Activated CD4-positive, CD25-positive, alpha-beta regulatory T cell treated with anti-CD3 and anti-CD28 coated beads, Interleukin-2, amount 50 U/mL, for 72 hours (primary cell): ENCODE data around the gene INO80.

Experiments
- DNase-seq: peaks from one replicate; pipeline ENCODE4 v3.0.0; 2021

Gene INO80

DNA sequence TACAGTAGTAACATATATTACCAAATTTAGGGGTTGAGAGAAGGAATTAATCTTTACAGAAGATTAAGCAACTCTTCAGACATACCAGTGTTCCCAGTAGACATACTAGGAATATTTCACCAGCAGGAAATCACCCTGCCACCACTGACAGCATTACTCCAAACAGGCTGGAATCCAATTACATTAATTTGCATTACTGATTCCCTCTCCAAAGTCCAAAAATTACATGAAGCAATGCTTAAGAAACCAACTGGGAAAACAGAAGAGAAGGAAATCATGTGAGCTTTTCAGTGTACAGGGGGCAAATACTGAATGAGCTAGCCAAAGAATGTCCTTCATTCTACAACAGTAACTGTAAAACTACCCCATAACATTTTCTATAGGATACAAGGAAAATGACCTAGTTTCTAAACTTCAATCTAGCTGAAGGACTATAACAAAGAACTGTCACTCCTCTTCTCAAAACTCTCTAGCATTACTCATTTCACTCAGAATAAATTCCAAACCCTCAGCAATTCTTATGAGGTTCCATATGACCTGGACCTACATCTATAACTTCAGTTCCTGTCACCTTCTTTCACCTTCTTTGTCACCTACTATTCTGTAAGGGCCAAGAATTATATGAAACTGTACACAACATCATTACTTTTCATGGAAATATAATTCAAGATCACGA, 72.7 kb downstream of the INO80 start:
- no peak for DNase-seq

DNA sequence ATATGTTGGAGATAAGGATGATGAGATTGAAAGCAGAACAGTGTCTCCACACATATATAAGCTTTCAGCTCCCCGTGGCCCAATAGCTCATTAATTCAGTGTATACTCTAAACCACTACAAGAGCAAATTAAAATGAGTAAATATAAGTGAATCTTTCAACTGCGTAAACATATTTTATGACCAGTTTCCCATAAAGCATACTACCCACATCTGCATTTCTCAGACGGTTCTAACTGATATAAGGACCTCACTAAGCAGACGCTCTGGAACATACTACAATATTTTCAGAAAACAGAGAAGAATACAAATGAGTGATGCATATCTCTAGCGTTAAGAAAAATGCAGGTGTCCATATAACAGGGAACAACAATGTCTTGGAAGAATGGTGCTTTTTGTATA, 73.2 kb downstream of the INO80 start:
- DNase-seq, result no peak

DNA sequence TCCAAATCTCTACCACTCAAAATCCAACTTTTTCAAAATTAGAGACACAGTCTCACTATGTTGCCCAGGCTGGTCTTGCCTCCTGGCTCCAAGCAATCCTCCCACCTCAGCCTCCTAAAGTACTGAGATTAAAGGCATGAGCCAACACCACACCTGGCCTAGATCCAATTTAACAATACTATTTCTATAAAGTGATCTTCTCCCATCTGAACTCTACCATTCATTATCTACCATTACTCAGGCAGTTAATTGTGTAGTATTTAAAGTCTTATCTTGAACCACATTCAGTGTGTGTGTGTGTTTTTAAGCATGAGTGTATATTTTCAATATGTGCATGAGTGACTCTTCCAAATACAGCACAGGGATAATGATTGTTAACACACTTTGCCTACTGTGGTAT, 77.0 kb downstream of the INO80 start:
- no peak for DNase-seq

DNA sequence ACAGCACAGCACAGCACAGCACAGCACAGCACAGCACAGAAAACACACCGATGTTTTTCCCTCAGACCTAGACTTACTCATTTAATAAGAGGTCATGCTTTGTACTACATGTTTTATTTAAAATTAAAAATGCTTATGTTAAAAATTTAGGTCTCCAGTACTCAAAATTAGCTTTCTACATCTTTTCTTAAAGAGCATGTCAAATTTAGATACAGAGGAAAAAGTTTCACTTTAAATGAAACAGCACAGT, 84.1 kb downstream of the INO80 start:
- DNase-seq, result no peak

DNA sequence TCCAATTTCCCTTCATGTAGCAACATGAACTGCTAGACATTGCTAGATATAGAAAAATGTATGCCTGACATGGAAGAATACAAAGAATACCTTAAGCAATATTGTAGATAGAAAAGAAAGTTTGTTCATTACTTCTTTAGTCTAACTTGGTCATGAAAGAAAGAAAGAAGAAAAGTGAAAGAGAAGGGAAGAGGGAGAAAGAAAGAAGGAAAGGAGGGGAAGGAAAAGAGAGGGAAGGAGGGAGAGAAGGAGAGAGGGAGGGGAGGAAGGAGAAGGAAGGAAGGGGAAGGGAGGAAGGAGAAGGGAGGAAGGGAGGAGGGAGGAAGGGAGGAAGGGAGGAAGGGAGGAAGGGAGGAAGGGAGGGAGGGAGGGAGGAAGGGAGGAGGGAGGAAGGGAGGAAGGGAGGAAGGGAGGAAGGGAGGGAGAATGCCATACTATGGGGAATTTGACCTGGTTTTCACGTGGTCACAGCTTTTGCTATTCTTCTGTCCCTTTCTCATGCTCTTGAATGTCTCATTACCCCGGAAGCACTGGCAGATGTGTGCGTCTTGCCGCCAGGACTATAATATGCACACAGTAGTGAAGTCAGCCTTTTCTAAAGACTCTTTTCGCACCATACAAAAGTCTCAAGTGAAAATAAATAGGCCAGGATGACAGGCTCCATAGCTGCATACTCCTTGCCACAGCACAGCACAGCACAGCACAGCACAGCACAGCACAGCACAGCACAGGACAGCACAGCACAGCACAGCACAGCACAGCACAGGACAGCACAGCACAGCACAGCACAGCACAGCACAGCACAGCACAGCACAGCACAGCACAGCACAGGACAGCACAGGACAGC, 84.6 kb downstream of the INO80 start:
- no peak for DNase-seq

DNA sequence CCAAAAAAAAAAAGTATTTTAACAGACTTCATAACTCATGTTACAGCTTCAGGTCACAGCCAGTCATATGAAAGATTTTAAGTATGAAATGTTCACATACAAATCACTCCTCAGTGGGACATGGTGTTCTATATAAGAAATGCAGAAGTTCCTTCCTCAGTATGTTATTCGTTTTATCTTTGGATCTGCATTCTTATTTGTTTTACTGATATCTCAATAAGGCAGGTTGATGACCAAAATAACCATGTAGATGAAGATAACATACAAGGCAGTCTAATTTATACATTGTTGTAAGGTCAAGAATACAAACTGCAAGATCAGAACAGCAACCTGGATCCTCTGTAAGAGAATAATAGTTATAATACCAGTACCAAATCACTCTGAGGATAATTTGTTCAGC, 87.2 kb downstream of the INO80 start:
- DNase-seq, result no peak

DNA sequence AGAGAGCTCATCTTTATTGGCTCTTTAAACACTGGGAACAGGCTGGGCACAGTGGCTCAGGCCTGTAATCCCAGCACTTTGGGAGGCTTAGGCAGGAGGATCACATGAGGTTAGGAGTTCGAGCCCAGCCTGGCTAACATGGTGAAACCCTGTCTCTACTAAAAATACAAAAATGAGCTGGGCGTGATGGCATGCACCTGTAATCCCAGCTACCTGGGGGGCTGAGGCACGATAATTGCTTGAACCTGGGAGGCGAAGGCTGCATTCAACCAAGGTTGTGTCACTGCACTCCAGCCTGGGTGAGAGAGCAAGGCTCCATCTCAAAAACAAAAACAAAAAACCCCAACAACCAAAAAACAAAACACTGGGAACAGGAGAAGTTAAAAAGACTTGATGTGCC, 90.7 kb downstream of the INO80 start:
- no peak for DNase-seq

DNA sequence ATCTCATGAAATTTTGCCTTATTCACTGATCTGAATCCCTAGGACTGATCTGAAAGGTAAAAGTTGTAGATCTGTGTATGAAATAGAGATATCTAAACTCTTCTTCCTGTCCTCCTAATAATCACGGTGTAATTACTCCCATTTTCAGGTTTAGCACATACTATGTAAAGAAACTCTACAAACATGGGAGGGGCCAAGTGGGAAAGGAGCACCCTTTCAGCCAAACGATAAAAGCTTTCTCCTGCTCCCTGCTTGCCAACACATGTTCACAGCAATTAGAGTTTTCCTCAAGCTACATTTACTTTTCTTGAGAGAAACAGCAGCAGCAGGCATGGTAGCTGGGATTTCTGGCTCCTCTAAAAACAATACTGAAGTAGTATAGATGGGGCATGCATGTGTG, 91.2 kb downstream of the INO80 start:
- no peak for DNase-seq

DNA sequence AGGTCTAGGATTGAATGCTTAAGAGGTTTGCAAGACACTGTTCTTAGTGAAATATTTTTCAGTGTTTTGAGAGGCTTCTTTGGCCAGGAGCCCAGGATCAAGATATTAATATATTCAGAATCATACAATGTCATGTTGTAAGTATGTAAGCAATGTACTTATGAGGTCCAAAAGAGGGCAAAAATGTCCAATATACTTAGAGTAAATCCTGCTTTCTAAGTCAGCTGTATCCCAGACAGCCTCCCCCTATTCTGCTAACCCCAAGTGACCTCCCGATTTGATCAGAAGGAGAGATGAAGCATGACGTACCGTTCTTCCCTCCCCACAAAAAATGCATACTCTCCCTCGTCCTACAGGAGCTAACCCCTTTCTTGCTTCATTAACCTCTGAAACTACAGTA, 91.9 kb downstream of the INO80 start:
- DNase-seq, result no peak

DNA sequence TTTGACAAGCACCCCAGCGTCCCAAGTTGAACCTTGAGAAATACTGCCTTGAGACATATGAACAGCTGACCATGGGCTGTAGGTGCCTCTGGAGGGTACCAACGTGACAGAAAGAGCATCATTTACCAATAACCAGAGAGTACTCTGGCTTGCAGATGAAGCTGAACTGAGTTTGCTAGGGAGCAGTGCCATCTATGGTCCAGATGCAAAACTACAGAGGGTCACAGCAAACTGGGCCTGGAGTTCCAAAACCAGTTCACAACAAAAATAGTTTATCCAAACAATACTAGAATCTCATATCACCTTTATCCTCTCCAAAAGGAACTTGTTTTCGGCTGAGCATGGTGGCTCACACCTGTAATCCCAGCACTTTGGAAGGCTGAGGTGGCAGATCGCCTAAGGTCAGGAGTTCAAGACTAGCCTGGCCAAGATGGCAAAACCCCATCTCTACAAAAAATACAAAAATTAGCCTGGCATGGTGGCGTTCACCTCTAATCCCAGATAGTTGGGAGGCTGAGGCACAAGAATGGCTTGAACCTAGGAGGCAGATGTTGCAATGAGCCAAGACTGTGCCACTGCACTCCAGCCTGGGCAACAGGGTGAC, 93.5 kb downstream of the INO80 start:
- no peak for DNase-seq

DNA sequence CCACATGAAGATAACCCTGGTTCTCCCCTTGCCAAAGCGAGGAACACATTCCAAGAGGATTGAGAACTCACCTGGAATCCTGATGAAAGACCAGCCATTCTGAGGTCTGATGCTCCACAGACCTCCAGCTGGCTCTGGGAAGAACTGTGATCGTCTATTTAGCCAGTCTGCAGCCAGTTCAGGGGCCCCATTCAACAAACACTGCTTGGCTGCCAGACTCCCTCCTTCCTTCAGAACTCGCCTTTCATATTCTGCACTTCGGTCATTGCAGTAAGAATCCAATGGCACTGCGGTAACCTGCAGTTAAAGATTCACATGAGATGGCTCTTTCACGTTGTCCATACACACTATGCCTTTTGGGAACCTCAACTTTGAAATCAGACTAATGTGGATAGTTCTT, 95.3 kb downstream of the INO80 start:
- DNase-seq, result no peak

DNA sequence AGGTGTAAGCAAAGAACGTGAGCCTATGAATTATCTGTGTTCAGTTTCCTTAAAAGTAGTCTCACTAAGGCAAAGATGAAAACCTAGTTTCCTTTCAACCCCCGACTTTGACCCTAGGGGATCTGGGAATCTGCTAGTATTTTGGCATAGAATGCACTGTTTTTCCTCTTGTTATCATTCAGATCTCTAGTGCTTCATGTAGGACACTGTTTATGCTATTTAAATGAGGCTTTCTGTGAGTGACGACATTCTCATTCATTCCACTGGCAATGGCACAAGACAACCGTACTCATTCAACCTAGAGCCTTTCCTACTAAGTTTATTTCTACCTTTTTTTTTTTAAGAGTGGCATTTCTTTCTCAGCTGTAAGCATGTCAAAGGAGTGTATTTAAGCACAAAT, 95.8 kb downstream of the INO80 start:
- no peak for DNase-seq

DNA sequence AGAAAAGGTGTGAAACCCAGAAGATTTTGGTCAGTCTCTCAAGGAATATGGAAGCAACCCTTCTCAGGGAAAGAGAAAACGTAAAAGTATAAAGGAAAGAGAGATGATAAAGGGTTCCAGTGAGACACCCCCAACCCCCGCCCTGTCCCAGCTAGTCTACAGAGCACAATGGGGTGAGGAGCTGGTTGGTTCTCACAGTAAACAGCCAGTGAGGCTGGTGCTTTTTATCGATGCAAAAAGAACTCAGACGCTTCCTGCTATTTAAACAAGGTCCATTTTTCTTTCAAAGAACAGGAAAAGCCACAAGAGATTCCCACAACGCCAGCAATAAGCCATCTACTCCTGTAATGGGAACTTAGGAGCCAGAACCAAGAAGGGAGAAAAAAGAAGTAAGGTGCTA, 96.9 kb downstream of the INO80 start:
- no peak for DNase-seq

DNA sequence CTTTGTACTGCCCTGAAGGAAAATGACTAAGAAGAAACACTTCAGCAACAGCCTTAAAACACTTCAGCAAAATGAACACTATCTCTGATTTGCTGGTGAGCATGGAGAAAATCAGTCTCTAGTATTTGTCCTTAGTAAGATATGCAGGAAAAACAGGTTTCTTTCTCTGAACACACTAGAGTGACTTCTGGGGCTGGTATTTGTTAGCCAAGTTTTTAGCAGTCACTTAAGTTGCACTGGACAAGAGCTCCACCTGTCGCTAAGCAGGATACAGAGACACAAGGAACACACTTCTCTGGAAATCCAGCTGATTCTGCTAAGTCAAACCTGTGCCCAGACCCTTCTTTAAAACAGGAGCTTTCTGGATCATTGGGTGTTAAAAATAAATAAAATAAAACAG, 97.5 kb downstream of the INO80 start:
- DNase-seq, result no peak

DNA sequence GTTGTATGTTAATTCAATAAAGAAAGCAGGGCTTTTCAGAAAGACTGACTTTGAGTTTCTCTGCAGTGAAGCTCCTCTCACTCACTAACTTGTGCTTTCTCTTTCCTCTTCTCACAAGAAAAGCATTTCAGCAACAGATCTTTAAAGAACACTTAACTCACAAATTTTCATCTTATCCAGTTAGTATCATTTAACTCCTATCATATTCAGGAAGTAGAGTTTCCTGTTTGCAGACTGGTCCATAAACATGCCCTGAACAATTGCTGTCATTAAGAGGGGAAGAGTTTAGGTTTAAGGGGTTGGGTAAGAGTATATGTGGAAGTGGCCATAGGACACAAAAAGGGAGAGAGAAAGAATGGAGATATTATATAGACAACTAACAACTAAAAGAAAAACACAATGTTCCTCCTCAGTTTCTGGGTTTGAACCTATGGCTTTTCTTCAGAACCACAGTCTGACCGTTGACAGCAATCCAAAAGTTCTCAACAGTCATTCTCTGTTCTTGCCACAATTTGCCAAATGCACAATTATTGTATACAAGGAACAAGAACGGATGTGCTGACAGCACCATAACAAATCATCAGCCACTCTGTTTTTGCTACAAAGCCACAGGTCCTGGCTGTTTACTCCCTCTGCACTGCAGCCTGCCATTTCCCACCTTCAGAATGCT, 98.9 kb downstream of the INO80 start:
- DNase-seq, result no peak

DNA sequence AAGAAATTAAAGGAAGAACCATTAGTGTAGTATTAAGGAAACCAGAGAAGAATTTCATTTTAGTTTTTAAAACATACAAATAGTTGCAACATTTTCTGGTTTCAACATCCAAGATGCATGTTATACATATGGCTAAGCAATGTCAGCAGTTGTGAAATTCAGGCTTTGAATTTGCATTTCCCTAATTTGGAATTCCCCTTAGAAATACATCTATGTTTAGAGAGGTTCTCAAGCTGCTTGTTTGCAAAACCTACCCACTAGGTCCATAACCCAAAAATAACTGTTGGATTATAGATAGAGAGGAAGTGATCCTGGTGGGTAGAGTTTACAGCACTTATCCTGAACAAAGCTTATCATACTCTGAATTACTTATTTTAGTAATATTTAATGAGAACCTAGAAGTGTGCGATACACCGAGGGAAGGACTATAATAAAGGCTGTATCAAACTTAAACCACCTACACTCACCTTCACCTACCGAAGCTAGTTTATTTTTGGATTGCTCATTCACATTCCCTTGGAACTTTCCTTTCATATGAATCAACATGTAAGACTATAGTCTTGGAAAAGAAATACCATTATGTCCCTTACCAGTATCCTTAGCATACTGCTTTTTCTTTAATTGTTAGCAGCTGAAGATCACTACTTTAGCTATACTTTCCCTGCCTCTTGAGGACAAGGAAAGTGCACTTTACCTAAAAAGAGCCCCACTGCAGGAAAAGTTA, 102.2 kb downstream of the INO80 start:
- no peak for DNase-seq

DNA sequence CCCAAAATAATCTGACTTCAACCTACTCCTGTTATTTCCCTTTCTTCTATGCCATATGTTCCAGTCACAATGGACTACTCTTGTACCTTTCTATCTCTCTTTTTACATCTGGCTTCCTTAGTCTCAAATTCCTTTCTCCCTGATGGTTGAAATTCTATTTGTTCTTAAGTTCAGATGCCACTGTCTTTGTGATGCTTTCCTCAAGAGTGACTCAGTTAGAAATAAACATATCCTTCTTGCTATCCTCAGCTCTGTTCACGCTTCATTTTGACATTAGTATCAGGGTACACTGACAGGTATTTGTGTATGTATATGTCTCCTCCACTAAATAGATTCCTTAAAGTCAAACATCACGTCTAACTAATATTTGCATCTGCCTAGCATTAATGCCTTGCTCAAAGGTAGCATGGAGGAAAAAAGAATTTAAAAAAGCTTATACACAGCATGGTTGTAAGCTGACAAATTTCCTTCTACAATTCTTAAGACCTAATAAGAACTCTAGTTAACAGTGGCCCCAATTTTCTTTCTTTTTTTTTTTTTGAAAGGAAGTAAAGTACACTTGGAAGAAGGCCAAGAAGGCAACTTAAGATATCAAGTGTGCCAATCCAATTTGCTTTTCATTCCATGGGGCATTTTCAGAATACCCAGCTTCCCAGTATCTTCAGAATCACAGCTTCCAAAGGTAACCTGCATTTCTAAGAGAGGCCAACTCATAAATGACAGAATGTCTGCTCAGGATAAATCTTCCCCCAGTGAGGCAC, 104.8 kb downstream of the INO80 start:
- no peak for DNase-seq

DNA sequence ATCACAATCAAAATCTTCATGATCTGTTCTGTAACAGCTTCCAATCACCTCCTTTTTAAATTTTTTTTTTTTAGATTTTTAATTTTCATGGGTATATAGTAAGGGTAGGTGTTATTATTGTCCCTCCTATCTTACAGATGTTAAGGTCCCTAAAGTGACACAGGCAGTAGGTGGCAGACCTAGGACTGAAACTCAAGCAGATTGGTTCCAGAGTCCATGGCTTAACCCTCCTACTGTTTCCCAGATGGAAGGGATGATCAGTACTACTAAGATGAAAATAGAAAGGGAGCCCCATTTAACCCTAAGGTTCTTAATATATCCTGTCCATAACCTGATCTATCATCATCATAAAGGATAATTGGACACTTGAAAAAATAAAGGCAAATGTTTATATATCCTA, 105.7 kb downstream of the INO80 start:
- no peak for DNase-seq

DNA sequence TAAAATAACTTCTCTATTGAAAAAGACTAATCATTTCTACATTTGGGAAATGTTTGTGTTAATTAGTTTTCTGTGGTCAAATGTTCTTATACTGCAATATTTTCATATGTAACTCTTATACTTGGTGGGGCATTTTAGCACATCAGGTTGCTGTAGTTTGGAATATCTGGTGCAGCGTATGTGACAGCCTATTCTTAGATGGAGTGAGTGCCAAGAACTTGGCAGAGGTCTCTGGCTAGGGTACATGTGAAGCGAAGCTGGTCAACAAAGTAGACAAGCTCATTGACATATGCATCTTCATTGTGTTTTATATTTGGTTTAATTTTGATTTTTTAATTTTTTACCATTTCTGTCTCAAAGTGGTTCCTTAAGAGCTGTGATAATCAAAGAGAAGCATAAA, 109.6 kb downstream of the INO80 start:
- DNase-seq, result no peak

DNA sequence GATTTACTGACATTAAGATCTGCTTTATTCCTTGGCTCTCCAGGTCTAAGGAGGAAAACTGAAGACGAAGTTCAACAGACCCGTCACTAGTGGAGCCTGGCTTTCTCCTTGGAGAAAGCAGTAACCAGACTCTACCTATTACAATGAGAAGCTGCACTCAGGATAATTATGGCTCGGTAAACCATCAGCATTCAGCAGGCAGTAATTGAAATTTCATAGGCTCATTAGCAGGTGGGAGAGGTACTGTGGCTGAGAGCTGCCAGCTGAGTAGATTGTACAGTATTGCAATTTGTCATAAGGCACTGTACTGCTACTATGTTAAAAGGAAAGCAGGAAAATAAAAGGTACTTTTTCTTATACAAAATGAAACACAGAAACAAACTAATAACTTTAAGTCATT, 111.6 kb downstream of the INO80 start:
- no peak for DNase-seq

DNA sequence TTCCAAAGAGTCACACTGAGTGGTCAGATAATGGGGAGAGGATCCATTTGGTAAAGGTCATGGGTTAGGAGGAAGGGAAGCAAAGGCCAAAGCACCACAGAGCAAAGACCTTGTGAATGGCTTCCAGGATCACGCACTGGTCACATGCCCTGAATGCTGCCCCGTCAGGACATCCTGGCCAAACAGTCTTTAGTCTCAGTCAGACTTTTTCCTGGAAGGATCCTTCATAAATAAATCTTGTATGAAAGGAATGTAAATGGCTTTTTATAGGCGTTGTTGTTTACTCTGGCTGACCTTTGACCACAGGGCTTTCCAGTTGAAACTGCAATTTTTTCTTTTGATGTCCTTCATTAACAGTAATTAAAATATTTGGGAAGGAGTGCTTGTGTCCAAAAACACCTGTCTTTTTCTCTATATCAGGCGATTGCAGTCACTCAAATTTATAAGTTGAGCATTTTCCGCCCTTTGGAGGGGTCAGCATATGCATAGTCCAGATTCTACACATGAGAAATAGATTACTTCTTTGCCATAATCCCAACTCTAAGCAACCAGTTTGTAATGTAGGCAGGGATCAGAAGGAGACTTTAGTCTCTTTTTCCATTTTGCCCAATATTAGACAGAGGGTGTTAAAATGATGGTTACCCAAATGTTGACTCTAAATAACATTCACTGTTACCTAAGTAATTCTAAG, 114.4 kb downstream of the INO80 start:
- DNase-seq, result no peak

DNA sequence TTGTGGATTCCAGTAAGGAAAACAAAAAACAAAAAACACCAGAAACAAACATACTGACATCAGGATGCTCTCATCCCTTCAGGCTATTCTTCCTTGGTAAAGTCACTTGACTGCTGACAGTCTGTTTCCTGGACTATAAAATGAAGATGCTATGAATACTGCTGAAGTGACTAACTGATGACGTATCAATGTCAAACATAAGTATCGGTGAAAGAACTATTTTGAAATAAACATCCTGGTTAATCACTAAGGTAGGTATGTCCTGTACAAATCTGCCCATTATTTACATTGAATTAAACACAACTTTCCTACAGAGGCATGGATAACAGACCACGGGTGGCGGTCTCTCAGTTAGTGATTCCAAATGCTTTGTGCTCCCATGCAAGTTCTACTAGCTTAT, 116.9 kb downstream of the INO80 start:
- no peak for DNase-seq
